Transverse colon (tissue), 4 donors: ENCODE data around the gene KRTAP9-9. TPM values are rescaled to one million over a fixed set of nuclear protein-coding genes. Genes with fewer than 3 reads are reported as not detected.
"Not testable (repeated sequence)": the region's sequence is repeated elsewhere in the genome, so short reads cannot be mapped to it uniquely, and the experiment has no call there.

Experiments used
- DNase-seq: peaks from one replicate; pipeline ENCODE4 v3.0.0-alpha.2; 2019
- H3K27ac ChIP-seq, 4 donors: fragments of 200-600 bp; sonication (generic); 2 replicates each; pipeline ENCODE4 v1.5.1; 2016 to 2018; ENCODE audit warnings: inconsistent platforms in 4 of 4
- H3K27me3 ChIP-seq: fragments of 200-600 bp; sonication (generic); 2 replicates; pipeline ENCODE4 v1.5.1; 2017; ENCODE audit warnings: inconsistent platforms
- H3K36me3 ChIP-seq, 4 donors: fragments of 200-600 bp; sonication (generic); 2 replicates each; pipeline ENCODE4 v1.5.1; 2017 to 2019; ENCODE audit warnings: inconsistent platforms in 4 of 4
- H3K4me1 ChIP-seq, 4 donors: fragments of 200-600 bp; sonication (generic); 2 replicates each; pipeline ENCODE4 v1.5.1; 2017 to 2020; ENCODE audit warnings: inconsistent platforms in 4 of 4
- H3K4me3 ChIP-seq, 4 donors: fragments of 200-600 bp; sonication (generic); 1 replicate in 1 of 4; 2 replicates in 3 of 4; pipeline versions ENCODE4 v1.5.1 to v1.6.1; 2017 to 2019; ENCODE audit warnings: inconsistent platforms in 4 of 4
- H3K9me3 ChIP-seq, 2 donors: fragments of 200-600 bp; sonication (generic); 2 replicates each; pipeline ENCODE4 v1.5.1; 2017 to 2019; ENCODE audit warnings: inconsistent platforms in 2 of 2
- CTCF ChIP-seq, 5 experiments: fragments of 200-600 bp in 3 of 5; fragments of 450-650 bp in 2 of 5; sonication (generic) in 3 of 5; IDR thresholded peaks; 1 replicate in 2 of 5; 2 replicates in 3 of 5; pipeline ENCODE4 v1.5.1; 2016 to 2017; ENCODE audit warnings: antibody characterized with exemption in 5 of 5, inconsistent platforms in 3 of 5, mild to moderate bottlenecking in 2 of 5, moderate library complexity in 1 of 5
- EP300 ChIP-seq: sonication (generic); formaldehyde crosslinking; IDR thresholded peaks from one replicate; pipeline ENCODE4 v1.6.1; 2017; ENCODE audit warnings: antibody characterized with exemption, low read depth
- POLR2A ChIP-seq: fragments of 450-650 bp; IDR thresholded peaks from one replicate; pipeline ENCODE4 v1.6.1; 2016; ENCODE audit warnings: antibody characterized with exemption, mild to moderate bottlenecking, moderate library complexity
- POLR2AphosphoS5 ChIP-seq, 3 donors: sonication (generic); formaldehyde crosslinking; IDR thresholded peaks; one replicate each; pipeline ENCODE4 v1.6.1; 2016; ENCODE audit warnings: antibody characterized with exemption in 3 of 3
- WGBS, 2 donors: methylation state at CpG; one replicate each; pipeline ENCODE4 v1.1.5; 2018; ENCODE audit warnings: low coverage in 1 of 2; 5-methylcytosine and 5-hydroxymethylcytosine counted together
- in situ Hi-C, 4 donors: fragments of 200-750 bp; cut with MboI; loops; one replicate each; pipeline versions ENCODE4 v1.15.0 to v1.15.1; 2017; ENCODE audit warnings: low sequenced_read_pairs in 3 of 4, low pct_ligation_motif_present in 1 of 4, low pct_unique_long_range_greater_than_20kb in 1 of 4
- intact Hi-C: fragments of 100-400 bp; cut with DNase I; formaldehyde crosslinking; loops from one replicate; pipeline ENCODE4 v1.15.1; 2023; ENCODE audit warnings: low total_unique reads
- total RNA-seq, 4 donors: library from RNA; depleted of rRNA; stranded (reverse); fragments of >200 nt; gene quantifications; one replicate each; pipeline ENCODE4 v1.1.0, GENCODE V29; 2016

KRTAP9-9 gene
- total RNA-seq, 4 donors from 2014 or later: not detected

GRCh38 chr17:41237949-41238437 is 17.2 kb upstream of the KRTAP9-9 start, which contains the start of gene KRTAP9-8:
Gene KRTAP9-8 (plus strand): TSS chr17:41237999. CDS start chr17:41238052, 53 bp downstream.
- H3K4me3 ChIP-seq, H3K4me1 ChIP-seq, intact Hi-C loops, H3K36me3 ChIP-seq, DNase-seq, in situ Hi-C loops, H3K27ac ChIP-seq, H3K9me3 ChIP-seq: not testable (repeated sequence)
- peaks cover 13% of the 10 kb centered on the region for H3K27me3 ChIP-seq
- 25% methylated on average over 3 of the region's 3 CpGs; no CpG with 5 or more reads in 1 of the 2 donors for WGBS, 2 donors

GRCh38 chr17:41246995-41247787 is 8.0 kb upstream of the KRTAP9-9 start:
- in situ Hi-C loops, H3K9me3 ChIP-seq, intact Hi-C loops, DNase-seq, H3K27ac ChIP-seq, H3K4me1 ChIP-seq, H3K36me3 ChIP-seq, H3K27me3 ChIP-seq, H3K4me3 ChIP-seq: not testable (repeated sequence)
- 44 to 54% methylated on average over 2 of the region's 2 CpGs for WGBS, 2 donors

- H3K4me3 ChIP-seq, intact Hi-C loops, H3K4me1 ChIP-seq, H3K36me3 ChIP-seq, H3K9me3 ChIP-seq, H3K27me3 ChIP-seq, DNase-seq, H3K27ac ChIP-seq: not testable (repeated sequence)
- WGBS, 2 donors: 80% methylated on average over 1 of the region's 2 CpGs; no CpG with 5 or more reads in 1 of the 2 donors
- in situ Hi-C loops: loop anchor here in 1 of 4 donors (25.0 kb wide), 1 partner anchor 113 kb away; the partner anchor contains the start of genes KRT33A and KRT33B
Observed at GRCh38 chr17:41249637-41250240, 5.4 kb upstream of the KRTAP9-9 start, which contains the start of gene KRTAP9-4. Gene KRTAP9-4 (plus strand): TSS chr17:41249687. CDS start chr17:41249721, 34 bp downstream.

- H3K27ac ChIP-seq: no peak overlapping the region
- no peak overlapping the region for H3K4me3 ChIP-seq
- H3K27me3 ChIP-seq: peaks cover 8% of the 10 kb centered on the region
- 94 to 100% methylated on average over 1 of the region's 1 CpG for WGBS, 2 donors
- in situ Hi-C loops (loop anchor here in 1 of 4 donors (25.0 kb wide), 1 partner anchor 111 kb away; the partner anchor contains the start of genes KRT33A and KRT33B), intact Hi-C loops (no loop called here)
- H3K36me3 ChIP-seq: no peaks in the 10 kb centered on the region
- TF ChIP-seq POLR2AphosphoS5 (IDR thresholded peaks at IDR 0.05) (no peak), POLR2A (no peak), EP300 (no peak), CTCF (IDR thresholded peaks at IDR 0.05) (no peak)
- no peak for DNase-seq
- H3K4me1 ChIP-seq: no peaks in the 10 kb centered on the region
- H3K9me3 ChIP-seq: no peaks in the 10 kb centered on the region
Observed at GRCh38 chr17:41251261-41251660, 3.9 kb upstream of the KRTAP9-9 start.

- Histone ChIP-seq H3K27me3 (peaks cover 29% of the 10 kb centered on the region), H3K9me3 (no peaks in the 10 kb centered on the region), H3K4me1 (no peaks in the 10 kb centered on the region), H3K36me3 (no peaks in the 10 kb centered on the region), H3K4me3 (no peak overlapping the region), H3K27ac (no peak overlapping the region)
- in situ Hi-C loops: loop anchor here in 1 of 4 donors (25.0 kb wide), 1 partner anchor 107 kb away; the partner anchor contains the start of genes KRT33A and KRT33B
- intact Hi-C loops: no loop called here
- no peak for DNase-seq
- WGBS, 2 donors: 0 to 67% methylated on average over 1 of the region's 1 CpG
- TF ChIP-seq CTCF (IDR thresholded peaks at IDR 0.05) (no peak), EP300 (no peak), POLR2AphosphoS5 (IDR thresholded peaks at IDR 0.05) (no peak), POLR2A (no peak)
Observed at GRCh38 chr17:41254861-41255260, 323 bp upstream of the KRTAP9-9 start.
